Left ventricle myocardium inferior (tissue), 1 donor: ENCODE results near the gene MASP1. TPM values are rescaled to one million over a fixed set of nuclear protein-coding genes. Genes with fewer than 3 reads are reported as not detected.

Experiments used
- DNase-seq: peaks from one replicate; pipeline ENCODE4 v3.0.0-alpha.2; 2020
- H3K27ac ChIP-seq: fragments of 200-600 bp; replicated peaks from 2 replicates; pipeline ENCODE4 v1.8.0; 2021
- H3K27me3 ChIP-seq: fragments of 200-600 bp; 2 replicates; pipeline ENCODE4 v1.8.0; 2021; ENCODE audit warnings: low read depth
- H3K36me3 ChIP-seq: fragments of 200-600 bp; 2 replicates; pipeline ENCODE4 v1.8.0; 2021
- H3K4me1 ChIP-seq: fragments of 200-600 bp; 2 replicates; pipeline ENCODE4 v1.8.0; 2021
- H3K4me3 ChIP-seq: fragments of 200-600 bp; 2 replicates; pipeline ENCODE4 v1.8.0; 2021; ENCODE audit warnings: mild to moderate bottlenecking, moderate library complexity
- H3K9me3 ChIP-seq: fragments of 200-600 bp; replicated peaks from 2 replicates; pipeline ENCODE4 v1.8.0; 2021
- intact Hi-C: fragments of 100-400 bp; cut with micrococcal nuclease; formaldehyde crosslinking; loops from one replicate; pipeline ENCODE4 v1.11.0; 2022
- total RNA-seq: library from RNA; stranded (reverse); fragmentation: NEBNext Ultra II Directional; extraction: Animal tissue kit (Norgen Biotek cat#: 25700); gene quantifications from one replicate; pipeline ENCODE4 v1.2.1, GENCODE V29; 2021
- TF ChIP-seq, protein P1 (sequence below): fragments of 200-600 bp; IDR thresholded peaks from 2 replicates; pipeline ENCODE4 v1.8.0; 2021; ENCODE audit warnings: antibody characterized with exemption, mild to moderate bottlenecking, borderline replicate concordance
- donor health status: DM: no; HTN: yes; CAD: no; lungs with severe emphysema.

The MASP1 gene
- total RNA-seq, 1 donor from 2014 or later: 214 TPM

DNA sequence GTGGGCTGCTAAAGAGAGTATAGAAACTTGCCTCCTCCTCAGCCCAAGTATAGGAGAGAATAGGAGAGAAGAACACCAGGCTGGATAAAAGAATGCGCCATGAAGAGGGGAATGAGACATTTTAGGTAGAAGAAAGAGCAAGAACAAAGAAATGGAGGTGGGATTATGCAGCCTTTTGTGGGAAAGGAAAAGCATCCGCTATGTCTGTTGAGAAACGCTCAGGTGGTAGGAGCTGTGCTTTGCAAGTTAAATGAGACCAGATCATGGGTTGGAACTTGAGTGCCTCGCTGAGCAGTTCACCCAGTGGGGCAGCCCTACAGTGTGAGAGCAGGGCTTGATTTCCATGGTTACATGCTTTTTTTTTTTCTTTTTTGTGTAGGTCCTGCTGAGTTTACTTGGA is 105.8 kb downstream of the MASP1 start:
- TF ChIP-seq, protein P1, sequence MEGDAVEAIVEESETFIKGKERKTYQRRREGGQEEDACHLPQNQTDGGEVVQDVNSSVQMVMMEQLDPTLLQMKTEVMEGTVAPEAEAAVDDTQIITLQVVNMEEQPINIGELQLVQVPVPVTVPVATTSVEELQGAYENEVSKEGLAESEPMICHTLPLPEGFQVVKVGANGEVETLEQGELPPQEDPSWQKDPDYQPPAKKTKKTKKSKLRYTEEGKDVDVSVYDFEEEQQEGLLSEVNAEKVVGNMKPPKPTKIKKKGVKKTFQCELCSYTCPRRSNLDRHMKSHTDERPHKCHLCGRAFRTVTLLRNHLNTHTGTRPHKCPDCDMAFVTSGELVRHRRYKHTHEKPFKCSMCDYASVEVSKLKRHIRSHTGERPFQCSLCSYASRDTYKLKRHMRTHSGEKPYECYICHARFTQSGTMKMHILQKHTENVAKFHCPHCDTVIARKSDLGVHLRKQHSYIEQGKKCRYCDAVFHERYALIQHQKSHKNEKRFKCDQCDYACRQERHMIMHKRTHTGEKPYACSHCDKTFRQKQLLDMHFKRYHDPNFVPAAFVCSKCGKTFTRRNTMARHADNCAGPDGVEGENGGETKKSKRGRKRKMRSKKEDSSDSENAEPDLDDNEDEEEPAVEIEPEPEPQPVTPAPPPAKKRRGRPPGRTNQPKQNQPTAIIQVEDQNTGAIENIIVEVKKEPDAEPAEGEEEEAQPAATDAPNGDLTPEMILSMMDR: no peak
- no peaks in the 10 kb centered on the region for H3K27me3 ChIP-seq
- H3K27ac ChIP-seq: peak overlapping the region; percentile 93
- peaks cover 49% of the 10 kb centered on the region for H3K4me1 ChIP-seq
- no peak overlapping the region for H3K4me3 ChIP-seq
- DNase-seq: no peak
- intact Hi-C loops: no loop called here
- H3K36me3 ChIP-seq: no peaks in the 10 kb centered on the region
- H3K9me3 ChIP-seq: no peaks in the 10 kb centered on the region

Other genes starting within 250 kb of the MASP1 start
- gene RPL39L, start 152.2 kb downstream of the MASP1 start, total RNA-seq: 2.9 TPM
- not detected for gene RTP1, start 94.3 kb downstream of the MASP1 start, total RNA-seq
- 0.93 TPM for gene RTP4, start 76.6 kb upstream of the MASP1 start, total RNA-seq